ENCODE data around the gene TLR8. TPM values are rescaled to one million over a fixed set of nuclear protein-coding genes. Genes with fewer than 3 reads are reported as not detected.

TLR8 gene
- polyA plus RNA-seq, 2 of the 4 experiments (the other 2 are of a cell fraction): not detected

DNA sequence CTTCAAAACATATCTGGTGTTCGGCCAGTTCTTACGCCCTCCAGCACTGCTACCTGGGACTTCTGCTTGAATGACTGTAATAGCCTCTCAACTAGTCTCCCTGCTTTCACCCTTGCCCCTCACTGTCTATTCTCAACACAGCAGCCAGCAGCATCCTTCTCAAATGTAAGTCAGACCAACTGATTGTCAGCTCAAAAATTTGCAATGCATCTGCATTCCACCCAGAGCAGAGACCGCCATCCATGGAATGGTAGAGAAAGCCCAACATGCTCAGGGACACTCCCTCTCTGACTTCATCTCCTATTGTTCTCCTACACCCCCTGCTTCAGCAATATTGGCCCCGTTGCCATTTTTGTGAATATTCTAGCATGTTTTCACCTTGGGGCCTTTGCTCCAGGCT, 33.7 kb upstream of the TLR8 start (continued):
- TF ChIP-seq, protein P1, sequence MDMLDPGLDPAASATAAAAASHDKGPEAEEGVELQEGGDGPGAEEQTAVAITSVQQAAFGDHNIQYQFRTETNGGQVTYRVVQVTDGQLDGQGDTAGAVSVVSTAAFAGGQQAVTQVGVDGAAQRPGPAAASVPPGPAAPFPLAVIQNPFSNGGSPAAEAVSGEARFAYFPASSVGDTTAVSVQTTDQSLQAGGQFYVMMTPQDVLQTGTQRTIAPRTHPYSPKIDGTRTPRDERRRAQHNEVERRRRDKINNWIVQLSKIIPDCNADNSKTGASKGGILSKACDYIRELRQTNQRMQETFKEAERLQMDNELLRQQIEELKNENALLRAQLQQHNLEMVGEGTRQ (IDR thresholded peaks at IDR 0.05): no peak

DNA sequence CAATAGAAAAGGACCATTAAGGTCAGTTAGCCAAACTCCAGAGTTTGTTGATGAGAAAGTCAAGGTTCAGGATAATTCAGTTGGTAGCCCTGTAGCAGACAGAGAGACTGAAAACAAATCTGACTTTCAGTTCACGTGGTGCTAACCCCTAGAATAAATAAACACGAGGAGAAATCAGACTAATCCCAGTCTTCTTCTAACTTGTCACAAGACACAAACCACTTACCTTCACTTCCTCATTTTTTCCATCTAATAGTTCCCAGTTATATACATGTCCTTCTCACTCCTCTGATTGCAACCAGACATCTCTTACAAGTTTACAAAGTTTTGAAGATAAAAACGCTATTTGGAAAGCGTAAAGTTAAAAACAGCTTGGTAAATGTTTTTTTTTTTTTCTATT, 31.8 kb upstream of the TLR8 start:
- no peak for ATAC-seq
- ChIA-PET CTCF (interaction anchor here (0.8 kb wide), 1 partner anchor 59 kb away, joined by 3 read pairs; no protein-coding TSS in a partner anchor), POLR2A (no interaction called here)
- Histone ChIP-seq H3K4me2 (no peak overlapping the region), H3K27ac (no peak overlapping the region), H3K4me3 (no peak overlapping the region), H3K9me3 (no peaks in the 10 kb centered on the region), H3K4me1 (no peaks in the 10 kb centered on the region)
- TF ChIP-seq NR3C1 (IDR thresholded peaks at IDR 0.05) (no peak), HMGXB4 (CRISPR knock-in tag; IDR thresholded peaks at IDR 0.05; ENCODE audit: borderline replicate concordance) (no peak), GATA3 (IDR thresholded peaks at IDR 0.05; ENCODE audit: borderline replicate concordance) (no peak), ZSCAN20 (CRISPR knock-in tag; IDR thresholded peaks at IDR 0.05) (no peak), HOXB13 (CRISPR knock-in tag; IDR thresholded peaks at IDR 0.05; ENCODE audit: low read depth) (no peak), HDAC2 (IDR thresholded peaks at IDR 0.05) (no peak), TFCP2L1 (CRISPR knock-in tag; IDR thresholded peaks at IDR 0.05) (no peak), ESRRA (IDR thresholded peaks at IDR 0.05; ENCODE audit: borderline replicate concordance, low read length) (no peak), ZNF302 (CRISPR knock-in tag; IDR thresholded peaks at IDR 0.05) (no peak), KDM5A (IDR thresholded peaks at IDR 0.05) (no peak)
- TF ChIP-seq, protein P2, sequence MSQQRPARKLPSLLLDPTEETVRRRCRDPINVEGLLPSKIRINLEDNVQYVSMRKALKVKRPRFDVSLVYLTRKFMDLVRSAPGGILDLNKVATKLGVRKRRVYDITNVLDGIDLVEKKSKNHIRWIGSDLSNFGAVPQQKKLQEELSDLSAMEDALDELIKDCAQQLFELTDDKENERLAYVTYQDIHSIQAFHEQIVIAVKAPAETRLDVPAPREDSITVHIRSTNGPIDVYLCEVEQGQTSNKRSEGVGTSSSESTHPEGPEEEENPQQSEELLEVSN (IDR thresholded peaks at IDR 0.05; ENCODE audit: borderline replicate concordance, low read depth): no peak
- TF ChIP-seq, protein P3, sequence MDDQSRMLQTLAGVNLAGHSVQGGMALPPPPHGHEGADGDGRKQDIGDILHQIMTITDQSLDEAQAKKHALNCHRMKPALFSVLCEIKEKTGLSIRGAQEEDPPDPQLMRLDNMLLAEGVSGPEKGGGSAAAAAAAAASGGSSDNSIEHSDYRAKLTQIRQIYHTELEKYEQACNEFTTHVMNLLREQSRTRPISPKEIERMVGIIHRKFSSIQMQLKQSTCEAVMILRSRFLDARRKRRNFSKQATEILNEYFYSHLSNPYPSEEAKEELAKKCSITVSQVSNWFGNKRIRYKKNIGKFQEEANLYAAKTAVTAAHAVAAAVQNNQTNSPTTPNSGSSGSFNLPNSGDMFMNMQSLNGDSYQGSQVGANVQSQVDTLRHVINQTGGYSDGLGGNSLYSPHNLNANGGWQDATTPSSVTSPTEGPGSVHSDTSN (IDR thresholded peaks at IDR 0.05): no peak
- TF ChIP-seq, protein P4, sequence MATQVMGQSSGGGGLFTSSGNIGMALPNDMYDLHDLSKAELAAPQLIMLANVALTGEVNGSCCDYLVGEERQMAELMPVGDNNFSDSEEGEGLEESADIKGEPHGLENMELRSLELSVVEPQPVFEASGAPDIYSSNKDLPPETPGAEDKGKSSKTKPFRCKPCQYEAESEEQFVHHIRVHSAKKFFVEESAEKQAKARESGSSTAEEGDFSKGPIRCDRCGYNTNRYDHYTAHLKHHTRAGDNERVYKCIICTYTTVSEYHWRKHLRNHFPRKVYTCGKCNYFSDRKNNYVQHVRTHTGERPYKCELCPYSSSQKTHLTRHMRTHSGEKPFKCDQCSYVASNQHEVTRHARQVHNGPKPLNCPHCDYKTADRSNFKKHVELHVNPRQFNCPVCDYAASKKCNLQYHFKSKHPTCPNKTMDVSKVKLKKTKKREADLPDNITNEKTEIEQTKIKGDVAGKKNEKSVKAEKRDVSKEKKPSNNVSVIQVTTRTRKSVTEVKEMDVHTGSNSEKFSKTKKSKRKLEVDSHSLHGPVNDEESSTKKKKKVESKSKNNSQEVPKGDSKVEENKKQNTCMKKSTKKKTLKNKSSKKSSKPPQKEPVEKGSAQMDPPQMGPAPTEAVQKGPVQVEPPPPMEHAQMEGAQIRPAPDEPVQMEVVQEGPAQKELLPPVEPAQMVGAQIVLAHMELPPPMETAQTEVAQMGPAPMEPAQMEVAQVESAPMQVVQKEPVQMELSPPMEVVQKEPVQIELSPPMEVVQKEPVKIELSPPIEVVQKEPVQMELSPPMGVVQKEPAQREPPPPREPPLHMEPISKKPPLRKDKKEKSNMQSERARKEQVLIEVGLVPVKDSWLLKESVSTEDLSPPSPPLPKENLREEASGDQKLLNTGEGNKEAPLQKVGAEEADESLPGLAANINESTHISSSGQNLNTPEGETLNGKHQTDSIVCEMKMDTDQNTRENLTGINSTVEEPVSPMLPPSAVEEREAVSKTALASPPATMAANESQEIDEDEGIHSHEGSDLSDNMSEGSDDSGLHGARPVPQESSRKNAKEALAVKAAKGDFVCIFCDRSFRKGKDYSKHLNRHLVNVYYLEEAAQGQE (IDR thresholded peaks at IDR 0.05): no peak
- WGBS (ENCODE audit: missing lambda C conversion rate): 24% methylated on average over 4 of the region's 4 CpGs
- no peak for FAIRE-seq
- DNase-seq (ENCODE audit: low read depth in 1 of 2, low spot score in 1 of 2): no peak

DNA sequence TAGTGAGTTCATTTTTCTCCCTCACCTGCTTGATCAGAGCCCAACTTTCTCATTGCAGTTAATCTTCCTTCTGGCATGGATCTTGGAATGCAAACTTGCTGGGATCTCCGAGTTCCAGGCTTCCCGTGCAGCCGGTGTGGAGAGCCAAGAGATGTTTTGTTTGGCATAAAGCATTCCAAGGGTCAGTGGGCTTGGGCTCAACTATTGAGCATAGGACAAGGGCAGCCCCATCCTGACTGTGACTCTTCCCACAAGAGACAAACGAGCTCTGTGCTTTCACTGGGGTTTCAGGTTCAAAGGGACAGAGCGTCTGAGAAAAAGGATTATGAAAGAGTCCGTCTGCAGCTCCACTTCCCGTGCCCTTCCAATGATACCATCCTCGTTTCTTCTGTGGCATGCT, 29.0 kb upstream of the TLR8 start:
- DNase-seq (ENCODE audit: low read depth in 1 of 2, low spot score in 1 of 2) (no peak), ATAC-seq (no peak), FAIRE-seq (peak; percentile 39)
- no peak overlapping the region for H3K4me3 ChIP-seq
- CTCF ChIA-PET: interaction anchor here (0.6 kb wide), 1 partner anchor 640 kb away, joined by 3 read pairs; no protein-coding TSS in a partner anchor
- no peaks in the 10 kb centered on the region for H3K4me1 ChIP-seq
- WGBS (ENCODE audit: missing lambda C conversion rate): 41% methylated on average over 8 of the region's 8 CpGs
- no peaks in the 10 kb centered on the region for H3K9me3 ChIP-seq
- H3K27ac ChIP-seq: no peak overlapping the region
- no peak for TF ChIP-seq KDM1A (IDR thresholded peaks at IDR 0.05; ENCODE audit: low read depth)
- TF ChIP-seq CBX8 (IDR thresholded peaks at IDR 0.05): no peak
- TF ChIP-seq CEBPB (IDR thresholded peaks at IDR 0.05): no peak
- no peak for TF ChIP-seq NR3C1 (IDR thresholded peaks at IDR 0.05)
- no peak for TF ChIP-seq FOXS1 (CRISPR knock-in tag; IDR thresholded peaks at IDR 0.05)
- no peak for TF ChIP-seq FOSL2 (IDR thresholded peaks at IDR 0.05)
- no peak for TF ChIP-seq FOSL2 (CRISPR knock-in tag; IDR thresholded peaks at IDR 0.05)
- TF ChIP-seq JUNB (IDR thresholded peaks at IDR 0.05): no peak
- no peak for TF ChIP-seq POLR2AphosphoS2 (conservative IDR thresholded peaks at IDR 0.05; ENCODE audit: low read length)
- TF ChIP-seq CTCF (IDR thresholded peaks at IDR 0.05): no peak
- no peak overlapping the region for H3K4me2 ChIP-seq
- POLR2A ChIA-PET: no interaction called here

Data from A549 (cell line).